ENCODE measurements around the gene BCL7B. TPM values are rescaled to one million over a fixed set of nuclear protein-coding genes. Genes with fewer than 3 reads are reported as not detected.

BCL7B gene
- total and polyA plus RNA-seq, 2 of the 13 experiments (the other 11 are each of a cell fraction or from before 2014, with no cell fraction given), result 24.3 to 38.2 TPM

DNA sequence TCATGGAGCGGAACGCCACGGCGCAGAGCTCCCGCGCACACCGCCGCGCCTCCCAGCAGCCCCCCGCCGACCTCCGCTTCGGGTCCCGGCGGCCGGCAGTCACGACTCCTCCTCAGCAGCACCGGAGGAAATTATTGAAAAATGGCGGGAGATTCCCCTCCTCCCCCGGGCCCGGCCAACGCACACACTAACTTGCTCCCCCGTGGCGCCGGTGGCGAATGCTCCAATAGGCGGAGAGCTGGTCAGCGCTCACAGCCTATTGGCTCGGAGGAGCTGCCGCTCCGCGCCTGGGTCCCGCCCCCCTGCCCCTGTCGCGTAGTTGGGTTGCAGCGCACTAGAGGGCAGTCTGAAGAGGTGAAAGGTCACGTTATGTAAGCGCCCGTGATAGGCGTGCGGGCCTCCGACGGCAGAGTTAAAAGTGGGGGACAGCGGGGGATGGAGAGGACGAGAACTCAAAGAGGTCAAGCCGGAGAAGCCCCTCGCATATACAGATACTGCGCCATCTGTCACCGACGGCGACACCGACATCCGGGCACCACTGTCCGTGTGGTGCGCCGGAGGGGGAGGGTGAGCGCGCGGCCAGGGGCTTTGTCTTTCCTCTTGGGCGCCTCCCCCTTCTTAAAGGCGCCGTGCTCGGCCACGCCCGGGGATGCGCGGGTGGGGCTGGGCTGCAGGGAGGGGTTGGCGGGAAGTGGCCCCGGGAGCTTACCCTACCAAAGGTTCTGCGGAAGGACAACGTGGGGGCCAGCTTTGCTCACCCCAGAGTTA is 35.2 kb downstream of the BCL7B start, which contains the start of gene BAZ1B (continued):
- TF ChIP-seq, protein P1, sequence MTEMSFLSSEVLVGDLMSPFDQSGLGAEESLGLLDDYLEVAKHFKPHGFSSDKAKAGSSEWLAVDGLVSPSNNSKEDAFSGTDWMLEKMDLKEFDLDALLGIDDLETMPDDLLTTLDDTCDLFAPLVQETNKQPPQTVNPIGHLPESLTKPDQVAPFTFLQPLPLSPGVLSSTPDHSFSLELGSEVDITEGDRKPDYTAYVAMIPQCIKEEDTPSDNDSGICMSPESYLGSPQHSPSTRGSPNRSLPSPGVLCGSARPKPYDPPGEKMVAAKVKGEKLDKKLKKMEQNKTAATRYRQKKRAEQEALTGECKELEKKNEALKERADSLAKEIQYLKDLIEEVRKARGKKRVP (CRISPR knock-in tag; IDR thresholded peaks at IDR 0.05), result no peak
- TF ChIP-seq CENPT (CRISPR knock-in tag; IDR thresholded peaks at IDR 0.05; ENCODE audit: low read depth) (no peak), RBM22 (optimal IDR thresholded peaks at IDR 0.05; ENCODE audit: low read length) (no peak), ZBTB38 (CRISPR knock-in tag; IDR thresholded peaks at IDR 0.05) (no peak), SSRP1 (CRISPR knock-in tag; IDR thresholded peaks at IDR 0.05) (no peak), JDP2 (CRISPR knock-in tag; IDR thresholded peaks at IDR 0.05; ENCODE audit: borderline replicate concordance) (no peak), ZNF33B (CRISPR knock-in tag; IDR thresholded peaks at IDR 0.05) (no peak), ARHGAP35 (CRISPR knock-in tag; IDR thresholded peaks at IDR 0.05; ENCODE audit: borderline replicate concordance) (peak; percentile 52; the same call in 1 of the 2 replicates), ZBTB20 (CRISPR knock-in tag; IDR thresholded peaks at IDR 0.05; ENCODE audit: borderline replicate concordance, low read depth) (no peak), MTF1 (CRISPR knock-in tag; IDR thresholded peaks at IDR 0.05) (0 out of 2 replicates have a peak, but pooled peaks have one; percentile 65)
- TF ChIP-seq, protein P2, sequence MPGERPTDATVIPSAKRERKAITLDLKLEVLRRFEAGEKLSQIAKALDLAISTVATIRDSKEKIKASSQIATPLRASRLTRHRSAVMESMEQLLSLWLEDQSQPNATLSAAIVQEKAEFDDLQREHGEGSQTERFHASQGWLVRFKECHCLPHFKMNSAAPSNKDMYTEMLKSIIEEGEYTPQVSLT (CRISPR knock-in tag; IDR thresholded peaks at IDR 0.05; ENCODE audit: borderline replicate concordance, low read depth), result no peak
- TF ChIP-seq, protein P3, sequence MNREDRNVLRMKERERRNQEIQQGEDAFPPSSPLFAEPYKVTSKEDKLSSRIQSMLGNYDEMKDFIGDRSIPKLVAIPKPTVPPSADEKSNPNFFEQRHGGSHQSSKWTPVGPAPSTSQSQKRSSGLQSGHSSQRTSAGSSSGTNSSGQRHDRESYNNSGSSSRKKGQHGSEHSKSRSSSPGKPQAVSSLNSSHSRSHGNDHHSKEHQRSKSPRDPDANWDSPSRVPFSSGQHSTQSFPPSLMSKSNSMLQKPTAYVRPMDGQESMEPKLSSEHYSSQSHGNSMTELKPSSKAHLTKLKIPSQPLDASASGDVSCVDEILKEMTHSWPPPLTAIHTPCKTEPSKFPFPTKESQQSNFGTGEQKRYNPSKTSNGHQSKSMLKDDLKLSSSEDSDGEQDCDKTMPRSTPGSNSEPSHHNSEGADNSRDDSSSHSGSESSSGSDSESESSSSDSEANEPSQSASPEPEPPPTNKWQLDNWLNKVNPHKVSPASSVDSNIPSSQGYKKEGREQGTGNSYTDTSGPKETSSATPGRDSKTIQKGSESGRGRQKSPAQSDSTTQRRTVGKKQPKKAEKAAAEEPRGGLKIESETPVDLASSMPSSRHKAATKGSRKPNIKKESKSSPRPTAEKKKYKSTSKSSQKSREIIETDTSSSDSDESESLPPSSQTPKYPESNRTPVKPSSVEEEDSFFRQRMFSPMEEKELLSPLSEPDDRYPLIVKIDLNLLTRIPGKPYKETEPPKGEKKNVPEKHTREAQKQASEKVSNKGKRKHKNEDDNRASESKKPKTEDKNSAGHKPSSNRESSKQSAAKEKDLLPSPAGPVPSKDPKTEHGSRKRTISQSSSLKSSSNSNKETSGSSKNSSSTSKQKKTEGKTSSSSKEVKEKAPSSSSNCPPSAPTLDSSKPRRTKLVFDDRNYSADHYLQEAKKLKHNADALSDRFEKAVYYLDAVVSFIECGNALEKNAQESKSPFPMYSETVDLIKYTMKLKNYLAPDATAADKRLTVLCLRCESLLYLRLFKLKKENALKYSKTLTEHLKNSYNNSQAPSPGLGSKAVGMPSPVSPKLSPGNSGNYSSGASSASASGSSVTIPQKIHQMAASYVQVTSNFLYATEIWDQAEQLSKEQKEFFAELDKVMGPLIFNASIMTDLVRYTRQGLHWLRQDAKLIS (CRISPR knock-in tag; IDR thresholded peaks at IDR 0.05), result peak; percentile 71; the same call in 1 of the 2 replicates
- TF ChIP-seq, protein P4, sequence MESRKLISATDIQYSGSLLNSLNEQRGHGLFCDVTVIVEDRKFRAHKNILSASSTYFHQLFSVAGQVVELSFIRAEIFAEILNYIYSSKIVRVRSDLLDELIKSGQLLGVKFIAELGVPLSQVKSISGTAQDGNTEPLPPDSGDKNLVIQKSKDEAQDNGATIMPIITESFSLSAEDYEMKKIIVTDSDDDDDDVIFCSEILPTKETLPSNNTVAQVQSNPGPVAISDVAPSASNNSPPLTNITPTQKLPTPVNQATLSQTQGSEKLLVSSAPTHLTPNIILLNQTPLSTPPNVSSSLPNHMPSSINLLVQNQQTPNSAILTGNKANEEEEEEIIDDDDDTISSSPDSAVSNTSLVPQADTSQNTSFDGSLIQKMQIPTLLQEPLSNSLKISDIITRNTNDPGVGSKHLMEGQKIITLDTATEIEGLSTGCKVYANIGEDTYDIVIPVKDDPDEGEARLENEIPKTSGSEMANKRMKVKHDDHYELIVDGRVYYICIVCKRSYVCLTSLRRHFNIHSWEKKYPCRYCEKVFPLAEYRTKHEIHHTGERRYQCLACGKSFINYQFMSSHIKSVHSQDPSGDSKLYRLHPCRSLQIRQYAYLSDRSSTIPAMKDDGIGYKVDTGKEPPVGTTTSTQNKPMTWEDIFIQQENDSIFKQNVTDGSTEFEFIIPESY (CRISPR knock-in tag; IDR thresholded peaks at IDR 0.05), result no peak; the same call in 1 of the 2 replicates
- TF ChIP-seq, protein P5, sequence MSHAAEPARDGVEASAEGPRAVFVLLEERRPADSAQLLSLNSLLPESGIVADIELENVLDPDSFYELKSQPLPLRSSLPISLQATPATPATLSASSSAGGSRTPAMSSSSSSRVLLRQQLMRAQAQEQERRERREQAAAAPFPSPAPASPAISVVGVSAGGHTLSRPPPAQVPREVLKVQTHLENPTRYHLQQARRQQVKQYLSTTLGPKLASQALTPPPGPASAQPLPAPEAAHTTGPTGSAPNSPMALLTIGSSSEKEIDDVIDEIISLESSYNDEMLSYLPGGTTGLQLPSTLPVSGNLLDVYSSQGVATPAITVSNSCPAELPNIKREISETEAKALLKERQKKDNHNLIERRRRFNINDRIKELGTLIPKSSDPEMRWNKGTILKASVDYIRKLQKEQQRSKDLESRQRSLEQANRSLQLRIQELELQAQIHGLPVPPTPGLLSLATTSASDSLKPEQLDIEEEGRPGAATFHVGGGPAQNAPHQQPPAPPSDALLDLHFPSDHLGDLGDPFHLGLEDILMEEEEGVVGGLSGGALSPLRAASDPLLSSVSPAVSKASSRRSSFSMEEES (CRISPR knock-in tag; IDR thresholded peaks at IDR 0.05), result peak; percentile 65; the same call in 1 of the 2 replicates
- TF ChIP-seq, protein P6, sequence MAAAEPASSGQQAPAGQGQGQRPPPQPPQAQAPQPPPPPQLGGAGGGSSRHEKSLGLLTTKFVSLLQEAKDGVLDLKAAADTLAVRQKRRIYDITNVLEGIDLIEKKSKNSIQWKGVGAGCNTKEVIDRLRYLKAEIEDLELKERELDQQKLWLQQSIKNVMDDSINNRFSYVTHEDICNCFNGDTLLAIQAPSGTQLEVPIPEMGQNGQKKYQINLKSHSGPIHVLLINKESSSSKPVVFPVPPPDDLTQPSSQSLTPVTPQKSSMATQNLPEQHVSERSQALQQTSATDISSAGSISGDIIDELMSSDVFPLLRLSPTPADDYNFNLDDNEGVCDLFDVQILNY (CRISPR knock-in tag; conservative IDR thresholded peaks at IDR 0.05), result no peak
- TF ChIP-seq, protein P7, sequence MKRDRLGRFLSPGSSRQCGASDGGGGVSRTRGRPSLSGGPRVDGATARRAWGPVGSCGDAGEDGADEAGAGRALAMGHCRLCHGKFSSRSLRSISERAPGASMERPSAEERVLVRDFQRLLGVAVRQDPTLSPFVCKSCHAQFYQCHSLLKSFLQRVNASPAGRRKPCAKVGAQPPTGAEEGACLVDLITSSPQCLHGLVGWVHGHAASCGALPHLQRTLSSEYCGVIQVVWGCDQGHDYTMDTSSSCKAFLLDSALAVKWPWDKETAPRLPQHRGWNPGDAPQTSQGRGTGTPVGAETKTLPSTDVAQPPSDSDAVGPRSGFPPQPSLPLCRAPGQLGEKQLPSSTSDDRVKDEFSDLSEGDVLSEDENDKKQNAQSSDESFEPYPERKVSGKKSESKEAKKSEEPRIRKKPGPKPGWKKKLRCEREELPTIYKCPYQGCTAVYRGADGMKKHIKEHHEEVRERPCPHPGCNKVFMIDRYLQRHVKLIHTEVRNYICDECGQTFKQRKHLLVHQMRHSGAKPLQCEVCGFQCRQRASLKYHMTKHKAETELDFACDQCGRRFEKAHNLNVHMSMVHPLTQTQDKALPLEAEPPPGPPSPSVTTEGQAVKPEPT (CRISPR knock-in tag; IDR thresholded peaks at IDR 0.05; ENCODE audit: low read depth), result no peak
